NCI-H2227 treated with DMSO at 0.1 percent for 48 hours (cell line): ENCODE measurements around the gene SLC2A1.

ENCODE experiments used
- DNase-seq: peaks from one replicate; lab custom pipeline; 2025; lab: John Stamatoyannopoulos, UW

Gene SLC2A1

DNA sequence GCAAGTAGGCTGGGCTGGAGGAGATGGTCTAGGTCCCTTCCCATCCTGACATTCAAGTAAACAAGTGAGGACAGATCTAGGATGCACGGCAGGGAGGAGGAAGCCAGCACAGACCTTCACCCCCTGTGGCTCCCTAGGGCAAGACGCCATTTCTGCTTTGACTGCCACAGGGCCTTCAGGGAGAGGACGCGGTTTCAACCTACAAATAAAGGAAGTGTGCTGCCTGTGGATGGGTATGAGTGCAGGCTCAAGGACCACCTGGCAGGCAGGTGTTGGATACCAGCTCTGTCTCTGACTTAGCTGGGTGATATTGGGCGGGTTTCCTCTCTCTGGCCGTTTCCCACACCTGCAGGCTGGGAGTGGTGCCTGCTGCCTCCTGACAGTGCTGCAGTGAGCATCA is 16.2 kb downstream of the SLC2A1 start:
- no peak for DNase-seq

DNA sequence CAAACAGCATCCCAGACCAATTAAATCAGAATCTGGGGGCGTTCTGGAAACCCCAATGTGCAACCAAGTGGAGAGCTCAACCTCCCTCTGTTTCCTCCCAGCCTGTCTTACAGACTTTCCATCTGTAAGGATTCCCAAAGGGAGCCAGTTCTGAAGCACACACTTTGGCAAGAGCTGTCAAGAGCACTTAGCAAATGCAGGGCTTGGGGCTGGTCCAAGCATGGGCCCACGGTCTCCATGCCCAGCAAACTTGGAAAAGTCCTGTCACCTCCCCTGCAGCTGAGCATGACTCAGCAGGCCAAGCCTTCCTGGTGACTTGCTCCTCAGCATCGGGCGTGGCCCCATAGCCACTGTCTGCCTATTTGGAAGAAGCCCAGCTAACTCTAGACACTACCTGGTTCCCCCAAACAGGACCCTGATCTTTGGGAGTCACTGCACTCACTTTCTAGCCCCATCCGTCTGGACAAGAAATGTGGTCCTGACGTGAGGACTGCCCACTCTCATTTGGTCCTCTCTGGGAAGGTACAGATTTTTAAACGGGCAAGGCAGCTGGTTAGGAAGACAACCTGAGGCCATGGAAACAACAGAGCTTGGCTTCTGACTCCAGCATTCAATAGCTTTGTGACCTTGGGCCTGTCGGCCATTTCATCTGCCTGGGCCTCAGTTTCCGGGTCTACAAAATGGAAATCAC is 16.9 kb downstream of the SLC2A1 start:
- DNase-seq: no peak

GRCh38 chr1:42940851-42941639 is 17.6 kb downstream of the SLC2A1 start:
- no peak for DNase-seq

GRCh38 chr1:42938645-42939615 is 19.7 kb downstream of the SLC2A1 start:
- DNase-seq: no peak

DNA sequence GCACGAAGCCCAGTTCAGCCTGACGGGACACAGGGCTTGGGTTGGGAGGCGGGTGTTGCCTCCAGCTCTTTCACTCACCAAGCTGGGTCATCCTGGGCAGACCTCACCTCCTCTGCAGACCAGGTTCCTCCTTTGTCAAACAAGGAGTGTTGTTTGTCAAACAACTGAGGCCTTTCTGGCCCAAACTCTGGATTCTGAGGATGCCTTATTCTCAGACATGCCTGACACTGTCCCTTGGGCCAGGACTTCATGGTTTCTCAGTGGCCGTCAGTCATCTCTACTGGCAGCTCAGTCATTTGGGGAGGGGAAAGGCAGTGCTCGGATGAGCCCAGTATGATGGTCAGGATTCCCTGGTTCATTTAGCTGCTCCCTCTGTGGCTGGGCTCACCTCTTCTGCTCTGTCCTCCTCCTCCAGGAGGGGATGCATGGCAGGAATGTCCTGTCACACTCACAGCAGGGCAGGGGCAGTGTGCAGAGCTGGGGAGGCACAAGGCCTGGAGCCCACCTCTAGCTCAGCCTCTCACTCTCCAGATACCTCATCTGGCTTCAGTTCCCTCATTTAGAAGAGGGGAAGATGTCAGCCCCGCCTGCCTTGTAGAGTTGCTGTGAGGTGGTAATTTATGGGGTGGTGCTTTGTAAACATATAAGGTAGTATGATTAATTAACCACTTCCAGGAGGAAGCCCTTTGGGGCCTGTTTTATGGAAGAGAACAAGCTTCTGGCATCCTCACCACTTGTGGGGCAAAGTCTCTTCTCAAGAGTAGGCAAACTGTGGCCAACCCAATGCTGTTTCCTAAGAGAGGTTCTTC is 20.6 kb downstream of the SLC2A1 start:
- no peak for DNase-seq

GRCh38 chr1:42937141-42937696 is 21.4 kb downstream of the SLC2A1 start:
- DNase-seq: no peak

GRCh38 chr1:42936309-42937078 is 22.2 kb downstream of the SLC2A1 start:
- no peak for DNase-seq

DNA sequence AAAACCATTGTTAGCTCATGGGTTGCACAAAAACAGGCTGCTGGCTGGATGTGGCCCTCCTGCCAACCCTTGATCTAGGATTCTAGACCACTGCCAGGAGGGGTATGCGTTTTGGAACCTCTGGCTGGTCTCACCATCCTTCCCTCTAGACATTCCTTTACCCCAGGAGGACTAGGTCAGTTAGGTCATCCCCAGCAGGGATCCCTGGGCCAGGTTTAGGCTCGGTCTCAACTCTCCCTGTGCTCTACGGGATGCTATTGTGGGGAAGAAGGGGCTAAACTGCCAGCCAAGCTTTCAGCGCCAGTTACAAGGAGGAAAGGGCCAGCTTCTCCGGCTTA is 22.7 kb downstream of the SLC2A1 start:
- DNase-seq: no peak

- no peak for DNase-seq
Measured at GRCh38 chr1:42935313-42935895, 23.3 kb downstream of the SLC2A1 start.

DNA sequence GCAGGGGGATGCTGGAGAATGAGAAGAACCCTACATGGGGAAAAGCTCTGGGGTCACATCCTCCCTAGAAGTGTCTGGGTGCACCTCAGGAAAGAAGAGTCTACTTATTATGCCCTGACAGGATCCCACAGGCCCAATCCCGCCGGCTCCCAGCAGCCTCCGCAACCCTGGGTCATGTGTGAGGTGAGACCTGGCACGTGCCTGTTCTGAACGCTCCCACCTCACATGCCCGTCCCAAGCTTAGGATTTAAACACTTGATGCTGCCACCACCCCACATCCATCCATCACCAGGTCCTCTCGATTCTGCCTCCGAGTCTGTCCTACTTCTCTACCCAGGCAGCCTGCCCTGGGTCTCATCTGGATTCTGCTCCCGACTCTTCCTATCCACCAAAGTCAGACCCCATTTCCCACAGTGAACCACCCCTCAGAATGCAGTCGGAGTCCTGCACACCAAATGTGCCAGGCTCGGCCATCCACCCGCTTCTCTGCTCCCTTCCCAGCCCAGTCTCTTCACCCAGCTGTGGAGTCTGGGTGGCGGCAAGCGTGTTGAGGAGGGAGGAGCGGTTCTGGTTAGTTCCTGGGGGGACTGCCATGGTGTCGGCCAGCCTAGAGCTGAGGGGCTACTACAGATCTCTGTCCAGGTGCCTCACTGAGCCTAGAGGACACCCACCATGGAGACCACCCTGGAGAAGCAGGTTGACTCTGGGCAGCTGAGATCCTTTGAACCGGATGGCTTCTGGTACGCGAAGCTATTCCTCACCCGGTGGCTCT is 23.9 kb downstream of the SLC2A1 start:
- DNase-seq: no peak

DNA sequence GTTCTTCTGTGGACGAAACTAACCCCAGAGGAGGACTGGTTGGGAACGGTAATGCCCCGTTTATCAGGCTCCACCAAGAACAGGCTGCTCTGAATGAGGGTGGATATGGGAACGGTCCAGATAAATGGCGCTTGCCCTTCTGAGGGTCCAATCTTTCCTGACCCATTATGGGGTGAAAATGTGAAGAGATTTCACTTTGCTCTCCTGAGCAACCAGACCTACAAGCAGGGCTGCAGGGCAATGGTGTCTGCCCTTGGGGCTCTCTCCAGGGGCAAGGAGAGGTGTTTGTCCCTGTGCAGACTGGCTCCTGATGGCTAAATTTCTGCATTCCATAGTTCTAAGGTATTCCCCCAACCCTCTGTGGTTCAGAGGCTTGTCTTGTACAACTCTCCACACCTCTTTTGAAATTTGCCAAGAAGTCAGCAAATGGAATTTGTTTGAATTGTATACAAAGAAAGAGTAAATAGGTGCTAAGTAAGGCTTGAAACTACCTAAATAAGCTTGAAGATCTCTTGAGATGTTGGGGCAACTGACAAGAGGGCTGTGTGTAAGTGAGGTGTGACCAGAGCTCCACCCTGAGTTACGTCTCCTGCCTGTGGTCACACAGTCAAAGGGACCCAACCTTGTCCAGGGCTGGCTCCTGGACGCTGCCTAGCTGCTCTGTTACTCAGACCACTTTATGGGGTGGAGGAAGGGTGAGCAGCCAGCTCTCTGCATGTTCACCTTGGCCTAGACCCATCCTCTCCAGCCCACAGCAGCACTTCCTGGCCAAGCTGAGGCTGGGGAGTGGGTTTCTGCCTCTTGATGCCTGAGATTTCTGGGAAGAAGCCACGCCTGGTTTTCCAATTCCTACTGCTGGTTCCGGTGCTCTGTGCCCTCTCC is 24.8 kb downstream of the SLC2A1 start:
- no peak for DNase-seq

GRCh38 chr1:42933060-42933586 is 25.5 kb downstream of the SLC2A1 start:
- no peak for DNase-seq

DNA sequence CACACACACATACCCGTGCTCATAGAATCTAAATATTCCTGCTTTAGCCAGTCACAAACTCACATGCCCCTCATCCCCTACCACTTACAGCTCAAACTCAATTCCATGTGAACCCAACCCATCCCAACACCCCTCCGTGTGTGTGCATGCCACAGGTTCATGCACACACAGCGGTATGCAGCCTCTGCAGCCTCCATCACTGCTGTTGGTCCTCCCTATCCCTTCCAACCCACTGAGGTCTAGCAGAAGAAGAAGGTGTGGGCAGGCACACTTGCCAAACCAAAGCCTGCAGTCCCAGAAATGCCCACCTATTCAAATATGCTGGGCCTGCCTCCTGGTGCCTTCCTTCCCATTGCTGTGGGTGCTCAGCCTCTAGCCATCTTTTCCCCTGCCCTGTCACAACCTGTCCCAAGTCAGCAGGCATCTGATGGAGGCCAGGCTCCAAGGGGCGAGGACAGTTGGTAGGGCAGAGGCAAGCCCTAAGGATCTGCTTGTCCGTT is 26.2 kb downstream of the SLC2A1 start:
- no peak for DNase-seq

DNA sequence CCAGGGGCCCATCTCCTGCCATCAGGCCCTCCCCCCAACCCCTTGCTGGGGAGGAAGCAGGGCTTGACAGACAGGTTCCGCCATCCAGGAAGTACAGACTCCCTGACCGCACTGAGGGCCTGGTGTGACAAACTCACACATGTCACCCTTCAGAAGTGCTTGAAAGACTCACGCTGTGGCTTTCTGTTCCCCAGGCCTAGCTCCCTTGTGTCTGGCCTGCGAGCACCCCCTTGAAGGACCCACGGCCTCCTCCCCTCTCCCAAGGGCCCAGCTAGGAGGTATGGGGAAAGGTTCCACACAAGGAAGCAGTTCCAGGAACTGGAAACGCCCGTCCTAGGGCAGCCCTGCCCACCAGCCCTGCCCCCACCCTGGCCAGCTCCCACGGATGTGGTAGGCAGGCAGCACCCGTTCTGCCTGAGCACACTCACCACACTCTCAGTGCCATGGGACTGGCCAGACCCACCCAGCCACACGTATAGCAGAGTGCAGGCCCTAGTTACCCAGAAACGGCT is 26.7 kb downstream of the SLC2A1 start:
- no peak for DNase-seq

- no peak for DNase-seq
Measured at GRCh38 chr1:42931108-42931539, 27.5 kb downstream of the SLC2A1 start.

DNA sequence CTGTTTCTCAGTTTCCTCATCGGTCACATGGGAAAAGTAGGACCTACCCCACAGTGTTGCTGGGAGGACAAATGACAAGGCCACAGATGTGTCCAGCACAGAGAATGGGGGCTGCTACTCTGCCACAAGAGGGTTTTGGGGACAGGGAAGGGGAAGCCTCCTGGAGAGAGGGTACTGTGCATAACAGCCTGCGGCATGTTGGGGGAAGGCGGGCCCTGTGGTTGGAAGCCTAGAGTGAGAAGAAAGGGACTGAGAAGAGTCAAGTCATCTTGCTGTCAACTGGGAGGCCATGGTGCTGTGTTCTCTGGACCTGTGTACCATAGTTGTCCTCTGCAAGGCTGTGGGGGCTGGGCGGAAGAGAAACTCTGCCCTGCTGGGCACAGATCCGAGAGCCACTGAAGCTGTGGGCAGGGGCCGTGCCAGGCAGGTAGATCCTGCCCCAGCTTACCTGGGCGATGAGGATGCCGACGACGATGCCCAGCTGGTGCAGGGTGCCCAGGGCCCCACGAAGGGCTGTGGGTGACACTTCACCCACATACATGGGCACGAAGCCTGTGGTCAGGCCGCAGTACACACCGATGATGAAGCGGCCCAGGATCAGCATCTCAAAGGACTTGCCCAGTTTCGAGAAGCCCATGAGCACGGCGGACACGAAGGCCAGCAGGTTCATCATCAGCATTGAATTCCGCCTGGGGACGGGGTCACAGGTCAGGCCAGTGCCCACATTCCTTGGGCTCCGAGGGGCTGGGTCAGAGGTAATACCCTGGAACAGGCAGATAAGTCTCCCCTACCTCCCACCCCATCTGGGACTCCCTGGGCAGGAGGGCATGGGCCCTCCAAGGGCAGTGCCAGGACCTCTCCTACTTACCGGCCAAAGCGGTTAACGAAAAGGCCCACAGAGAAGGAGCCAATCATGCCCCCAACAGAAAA is 28.2 kb downstream of the SLC2A1 start:
- no peak for DNase-seq
